SK-N-SH treated with all-trans-retinoic acid at 6 μM for 48 hours (cell line): ENCODE results near the gene MCU.

Source experiments
- CSRNP3 ChIP-seq: fragments of 250-450 bp; sonication (Bioruptor Pico); IDR thresholded peaks from 2 replicates; pipeline ENCODE4 v1.5.1; 2021; ENCODE audit warnings: mild to moderate bottlenecking, moderate library complexity
- ISL1 ChIP-seq: fragments of 250-450 bp; sonication (Bioruptor Pico); IDR thresholded peaks from 2 replicates; pipeline ENCODE4 v2.1.2; 2022; ENCODE audit warnings: mild to moderate bottlenecking, moderate library complexity

GRCh38 chr10:72690071-72690755, 1.7 kb upstream of the MCU start:
- TF ChIP-seq ISL1 (CRISPR knock-in tag): no peak
- TF ChIP-seq CSRNP3: no peak
